ENCODE data around the gene OLFM4. TPM values are rescaled to one million over a fixed set of nuclear protein-coding genes. Genes with fewer than 3 reads are reported as not detected.

OLFM4 gene
- total RNA-seq, 2 experiments from 2014 or later, result not detected

DNA sequence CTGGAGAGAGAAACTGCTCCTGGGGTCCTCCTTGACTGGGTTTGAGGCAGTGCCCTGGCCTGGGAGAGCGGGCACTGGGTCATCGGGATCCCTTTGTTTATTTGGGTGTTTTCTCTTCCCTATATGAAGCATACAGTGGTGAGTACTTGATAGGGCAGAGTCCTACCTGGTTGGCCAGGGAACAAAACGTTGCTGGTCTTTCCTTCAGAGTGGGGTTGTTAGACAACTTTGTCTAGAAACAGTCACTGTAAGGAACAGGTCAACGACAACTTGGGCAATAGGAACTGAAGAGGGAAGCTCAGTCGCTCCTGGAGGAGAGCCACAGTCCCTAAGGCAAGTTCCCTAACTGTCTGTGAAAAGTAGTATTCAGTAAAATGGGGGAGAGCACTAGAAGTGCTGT is 550 bp upstream of the OLFM4 start:
- POLR2A ChIA-PET, result no interaction called here
- Mint-ChIP-seq H3K4me3 (no peak overlapping the region), H3K27ac (no peak overlapping the region), H3K36me3 (no peaks in the 10 kb centered on the region), H3K4me1 (no peaks in the 10 kb centered on the region), H3K27me3 (no peaks in the 10 kb centered on the region), H3K9me3 (no peaks in the 10 kb centered on the region)
- DNase-seq, result no peak
- no peak for ATAC-seq (ENCODE audit: low read depth)

DNA sequence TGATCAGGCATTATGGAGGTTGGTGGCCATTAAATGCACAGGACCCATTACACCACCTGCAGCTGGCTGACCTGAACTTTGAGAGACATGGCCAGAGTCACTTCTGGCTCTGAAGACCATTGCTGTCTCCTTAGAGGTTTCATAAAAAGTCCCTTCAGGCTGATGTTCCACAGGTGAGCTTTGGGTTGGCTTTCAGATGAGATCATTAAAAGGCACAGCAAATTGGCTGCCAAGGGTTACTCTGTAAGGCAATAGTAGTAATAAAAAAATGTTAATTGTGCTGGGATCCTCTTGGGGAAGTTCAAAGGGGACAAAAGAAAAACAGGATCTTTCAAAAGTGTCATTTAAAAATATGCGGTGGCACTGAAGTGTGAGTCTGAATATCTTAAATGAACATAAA is 4.2 kb downstream of the OLFM4 start:
- DNase-seq (no peak), ATAC-seq (ENCODE audit: low read depth) (no peak)
- Mint-ChIP-seq H3K4me3 (no peak overlapping the region), H3K36me3 (no peaks in the 10 kb centered on the region), H3K27me3 (peaks cover 3% of the 10 kb centered on the region), H3K9me3 (no peaks in the 10 kb centered on the region), H3K27ac (no peak overlapping the region), H3K4me1 (no peaks in the 10 kb centered on the region)
- POLR2A ChIA-PET, result no interaction called here

DNA sequence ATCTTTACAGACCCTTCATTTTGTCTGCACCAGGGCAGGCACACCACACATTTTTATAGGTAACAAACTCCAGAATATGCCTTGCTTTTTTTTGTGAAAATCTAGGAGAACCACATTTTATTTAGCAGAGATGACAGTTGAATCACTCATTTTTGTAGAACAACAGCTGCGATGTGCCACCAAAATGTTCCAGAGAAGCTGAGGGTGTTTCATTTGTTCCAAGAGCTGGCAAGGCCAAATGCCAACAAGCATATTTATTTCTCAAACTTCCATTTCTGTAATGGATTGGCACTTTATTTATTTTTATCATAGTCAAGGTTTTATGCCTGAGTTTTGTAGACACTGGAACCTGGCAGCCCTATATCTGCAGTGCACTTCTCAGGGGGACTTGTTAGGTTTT is 10.4 kb downstream of the OLFM4 start:
- POLR2A ChIA-PET, result no interaction called here
- DNase-seq, result no peak
- no peaks in the 10 kb centered on the region for H3K36me3 Mint-ChIP-seq

DNA sequence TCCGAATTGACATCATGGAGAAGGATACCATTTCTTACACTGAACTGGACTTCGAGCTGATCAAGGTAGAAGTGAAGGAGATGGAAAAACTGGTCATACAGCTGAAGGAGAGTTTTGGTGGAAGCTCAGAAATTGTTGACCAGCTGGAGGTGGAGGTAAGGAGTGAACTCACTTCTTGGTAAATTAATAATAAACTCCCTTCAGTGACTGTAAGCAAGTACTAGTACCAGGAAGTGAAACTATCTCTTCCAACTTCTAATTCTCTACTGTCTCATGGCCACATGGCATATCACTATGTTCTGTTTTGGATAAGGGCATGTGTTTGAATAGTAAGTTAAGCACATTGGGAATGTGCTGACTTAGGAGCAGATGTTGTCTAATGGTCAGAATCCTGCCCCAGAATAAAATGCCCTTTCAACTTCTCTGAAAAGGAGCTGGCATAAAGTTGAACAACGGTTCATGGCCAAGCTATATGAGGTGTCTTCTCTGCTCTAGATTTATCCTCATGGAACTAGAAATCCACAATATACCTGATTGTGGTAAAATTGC is 13.4 kb downstream of the OLFM4 start:
- Mint-ChIP-seq H3K36me3 (no peaks in the 10 kb centered on the region), H3K4me3 (no peak overlapping the region), H3K4me1 (no peaks in the 10 kb centered on the region), H3K27ac (no peak overlapping the region), H3K9me3 (no peaks in the 10 kb centered on the region), H3K27me3 (peaks cover 4% of the 10 kb centered on the region)
- no peak for ATAC-seq (ENCODE audit: low read depth)
- no peak for DNase-seq
- POLR2A ChIA-PET, result interaction anchor here (0.7 kb wide), 1 partner anchor 555 kb away, joined by 3 read pairs; no protein-coding TSS in a partner anchor

More for the DNA sequence above, 10.4 kb downstream of the OLFM4 start:
- H3K4me1 Mint-ChIP-seq, result no peaks in the 10 kb centered on the region
- no peaks in the 10 kb centered on the region for H3K9me3 Mint-ChIP-seq
- H3K27ac Mint-ChIP-seq, result no peak overlapping the region
- no peak overlapping the region for H3K4me3 Mint-ChIP-seq
- peaks cover 3% of the 10 kb centered on the region for H3K27me3 Mint-ChIP-seq
- ATAC-seq (ENCODE audit: low read depth), result no peak

DNA sequence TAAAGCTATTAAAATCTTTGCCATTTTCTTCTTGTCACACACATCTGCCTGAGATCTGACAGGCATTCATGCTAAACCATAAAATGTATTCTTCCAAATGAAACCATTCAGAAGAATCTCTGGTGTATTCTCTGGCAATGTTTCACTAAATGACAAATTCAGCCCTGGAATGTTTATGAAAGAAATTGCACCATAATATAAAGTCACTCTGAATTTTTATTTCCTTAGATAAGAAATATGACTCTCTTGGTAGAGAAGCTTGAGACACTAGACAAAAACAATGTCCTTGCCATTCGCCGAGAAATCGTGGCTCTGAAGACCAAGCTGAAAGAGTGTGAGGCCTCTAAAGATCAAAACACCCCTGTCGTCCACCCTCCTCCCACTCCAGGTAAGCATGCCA is 14.3 kb downstream of the OLFM4 start:
- Mint-ChIP-seq H3K4me1 (no peaks in the 10 kb centered on the region), H3K4me3 (no peak overlapping the region), H3K27ac (no peak overlapping the region), H3K36me3 (no peaks in the 10 kb centered on the region), H3K27me3 (peaks cover 4% of the 10 kb centered on the region), H3K9me3 (no peaks in the 10 kb centered on the region)
- ATAC-seq (ENCODE audit: low read depth) (no peak), DNase-seq (no peak)
- POLR2A ChIA-PET, result no interaction called here

DNA sequence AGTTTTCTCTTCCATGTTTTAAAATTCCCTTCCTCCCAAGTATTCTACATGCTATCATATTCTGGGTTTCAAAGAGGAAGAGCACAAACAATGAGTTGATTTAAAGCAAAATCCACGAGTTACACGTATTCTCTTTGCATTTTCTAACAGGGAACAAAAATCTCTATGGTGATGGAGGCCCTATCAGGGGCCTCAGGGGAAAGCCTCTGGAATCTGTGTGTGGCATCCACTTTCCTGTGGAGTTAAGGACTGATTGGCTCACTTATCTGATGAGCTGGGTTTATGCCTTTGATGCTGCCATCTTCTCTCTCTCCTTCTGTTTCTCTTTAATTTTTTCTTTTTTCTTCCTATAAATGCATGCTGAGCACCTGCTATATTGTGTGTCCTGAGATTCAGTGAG is 14.8 kb downstream of the OLFM4 start:
- POLR2A ChIA-PET, result no interaction called here
- Mint-ChIP-seq H3K27me3 (peaks cover 4% of the 10 kb centered on the region), H3K9me3 (no peaks in the 10 kb centered on the region), H3K27ac (no peak overlapping the region), H3K4me3 (no peak overlapping the region), H3K4me1 (no peaks in the 10 kb centered on the region), H3K36me3 (no peaks in the 10 kb centered on the region)
- ATAC-seq (ENCODE audit: low read depth), result no peak
- no peak for DNase-seq

DNA sequence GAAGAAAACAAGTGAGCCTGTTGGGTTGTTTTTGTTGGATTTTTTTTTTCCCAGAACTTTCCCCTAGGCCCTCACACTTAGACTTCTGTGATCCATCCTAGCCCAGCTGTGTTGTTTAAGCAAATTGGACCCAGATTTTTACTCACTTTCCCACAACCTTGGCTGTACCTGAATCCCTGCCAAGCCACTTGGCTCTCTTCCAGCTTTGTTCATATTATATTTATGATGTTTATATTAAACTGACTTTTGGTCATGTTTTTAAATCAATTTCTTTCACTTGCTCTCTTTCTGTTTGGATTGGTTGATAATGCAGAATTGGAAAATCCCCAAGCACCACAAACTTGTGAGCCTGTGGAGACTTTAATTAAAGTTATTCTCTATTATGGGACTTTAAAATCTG is 16.6 kb downstream of the OLFM4 start:
- DNase-seq, result no peak
- H3K27ac Mint-ChIP-seq, result no peak overlapping the region
- no peaks in the 10 kb centered on the region for H3K4me1 Mint-ChIP-seq
- POLR2A ChIA-PET, result no interaction called here
- peaks cover 4% of the 10 kb centered on the region for H3K27me3 Mint-ChIP-seq
- no peaks in the 10 kb centered on the region for H3K36me3 Mint-ChIP-seq
- H3K4me3 Mint-ChIP-seq, result no peak overlapping the region
- H3K9me3 Mint-ChIP-seq, result no peaks in the 10 kb centered on the region
- no peak for ATAC-seq (ENCODE audit: low read depth)

DNA sequence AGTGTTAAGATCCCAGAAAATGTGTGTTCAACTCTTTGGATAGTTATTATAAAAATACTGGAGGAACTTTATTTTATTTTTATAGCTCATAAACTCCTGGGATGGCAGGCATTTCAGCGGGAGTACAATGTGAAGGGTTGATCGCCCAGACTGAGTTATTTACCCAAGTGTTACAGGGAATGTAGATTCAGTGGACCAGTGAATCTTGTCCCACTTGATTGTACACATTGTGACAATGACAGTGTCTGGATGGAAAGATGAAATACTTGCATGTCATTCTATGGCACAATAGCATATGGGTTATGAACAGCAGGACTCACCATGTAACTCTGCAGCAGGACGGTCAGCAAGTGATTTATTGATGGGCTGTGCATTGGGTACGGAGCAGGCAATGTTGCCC is 20.3 kb downstream of the OLFM4 start:
- no peaks in the 10 kb centered on the region for H3K36me3 Mint-ChIP-seq
- ATAC-seq (ENCODE audit: low read depth), result no peak
- H3K27me3 Mint-ChIP-seq, result peaks cover 4% of the 10 kb centered on the region
- no peak overlapping the region for H3K27ac Mint-ChIP-seq
- DNase-seq, result no peak
- POLR2A ChIA-PET, result no interaction called here
- no peaks in the 10 kb centered on the region for H3K9me3 Mint-ChIP-seq
- no peaks in the 10 kb centered on the region for H3K4me1 Mint-ChIP-seq
- H3K4me3 Mint-ChIP-seq, result no peak overlapping the region

DNA sequence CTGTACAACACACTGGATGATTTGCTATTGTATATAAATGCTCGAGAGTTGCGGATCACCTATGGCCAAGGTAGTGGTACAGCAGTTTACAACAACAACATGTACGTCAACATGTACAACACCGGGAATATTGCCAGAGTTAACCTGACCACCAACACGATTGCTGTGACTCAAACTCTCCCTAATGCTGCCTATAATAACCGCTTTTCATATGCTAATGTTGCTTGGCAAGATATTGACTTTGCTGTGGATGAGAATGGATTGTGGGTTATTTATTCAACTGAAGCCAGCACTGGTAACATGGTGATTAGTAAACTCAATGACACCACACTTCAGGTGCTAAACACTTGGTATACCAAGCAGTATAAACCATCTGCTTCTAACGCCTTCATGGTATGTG is 21.5 kb downstream of the OLFM4 start:
- H3K27me3 Mint-ChIP-seq, result peaks cover 4% of the 10 kb centered on the region
- no peak for DNase-seq
- no peak overlapping the region for H3K27ac Mint-ChIP-seq
- no peak overlapping the region for H3K4me3 Mint-ChIP-seq
- no peaks in the 10 kb centered on the region for H3K36me3 Mint-ChIP-seq
- ATAC-seq (ENCODE audit: low read depth), result no peak
- no peaks in the 10 kb centered on the region for H3K4me1 Mint-ChIP-seq
- H3K9me3 Mint-ChIP-seq, result no peaks in the 10 kb centered on the region
- POLR2A ChIA-PET, result no interaction called here

DNA sequence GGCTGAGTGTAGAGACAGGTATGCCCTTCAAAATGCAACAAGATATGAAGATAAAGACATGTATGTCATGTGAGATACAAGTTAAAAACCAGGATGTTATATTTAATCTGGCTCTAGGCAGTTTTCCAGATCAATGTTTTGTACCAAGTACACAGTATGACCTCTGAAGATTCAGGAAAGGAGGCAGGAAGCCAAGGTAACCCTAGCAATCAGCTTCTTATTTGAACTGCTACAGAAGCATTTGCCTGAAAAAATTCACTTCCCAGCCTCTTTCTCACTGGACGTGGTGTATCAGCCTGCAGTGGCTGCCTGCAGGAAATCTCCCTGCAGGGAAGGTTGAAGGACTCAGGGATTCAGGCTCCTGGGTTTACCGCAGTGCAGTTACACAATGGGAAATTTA is 24.1 kb downstream of the OLFM4 start:
- Mint-ChIP-seq H3K4me3 (no peak overlapping the region), H3K36me3 (no peaks in the 10 kb centered on the region), H3K4me1 (no peaks in the 10 kb centered on the region), H3K27me3 (no peaks in the 10 kb centered on the region), H3K9me3 (no peaks in the 10 kb centered on the region), H3K27ac (no peak overlapping the region)
- DNase-seq, result no peak
- no peak for ATAC-seq (ENCODE audit: low read depth)
- POLR2A ChIA-PET, result no interaction called here

DNA sequence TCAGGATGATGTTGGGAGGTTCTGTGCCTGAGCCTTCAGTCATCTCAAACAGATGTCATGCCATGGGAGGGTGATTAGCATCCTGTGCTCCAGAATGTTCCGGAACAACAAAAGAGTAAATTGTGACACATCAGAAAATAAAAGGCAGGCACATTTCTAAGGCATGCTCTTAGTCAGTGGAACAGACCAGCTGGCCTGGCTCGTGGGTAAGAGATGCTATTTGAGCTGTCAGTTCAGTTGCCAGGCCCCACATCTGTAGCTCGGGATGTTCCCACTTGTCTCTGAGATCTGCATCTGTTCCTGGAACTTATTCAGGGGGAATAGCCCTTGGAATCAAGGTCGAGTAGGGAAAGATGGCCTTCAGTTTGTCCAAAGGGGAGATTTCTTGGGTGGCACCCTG is 26.0 kb downstream of the OLFM4 start:
- no peaks in the 10 kb centered on the region for H3K27me3 Mint-ChIP-seq
- no peak overlapping the region for H3K4me3 Mint-ChIP-seq
- no peaks in the 10 kb centered on the region for H3K4me1 Mint-ChIP-seq
- ATAC-seq (ENCODE audit: low read depth) (no peak), DNase-seq (no peak)
- H3K36me3 Mint-ChIP-seq, result no peaks in the 10 kb centered on the region
- POLR2A ChIA-PET, result no interaction called here
- H3K9me3 Mint-ChIP-seq, result no peaks in the 10 kb centered on the region
- H3K27ac Mint-ChIP-seq, result no peak overlapping the region

DNA sequence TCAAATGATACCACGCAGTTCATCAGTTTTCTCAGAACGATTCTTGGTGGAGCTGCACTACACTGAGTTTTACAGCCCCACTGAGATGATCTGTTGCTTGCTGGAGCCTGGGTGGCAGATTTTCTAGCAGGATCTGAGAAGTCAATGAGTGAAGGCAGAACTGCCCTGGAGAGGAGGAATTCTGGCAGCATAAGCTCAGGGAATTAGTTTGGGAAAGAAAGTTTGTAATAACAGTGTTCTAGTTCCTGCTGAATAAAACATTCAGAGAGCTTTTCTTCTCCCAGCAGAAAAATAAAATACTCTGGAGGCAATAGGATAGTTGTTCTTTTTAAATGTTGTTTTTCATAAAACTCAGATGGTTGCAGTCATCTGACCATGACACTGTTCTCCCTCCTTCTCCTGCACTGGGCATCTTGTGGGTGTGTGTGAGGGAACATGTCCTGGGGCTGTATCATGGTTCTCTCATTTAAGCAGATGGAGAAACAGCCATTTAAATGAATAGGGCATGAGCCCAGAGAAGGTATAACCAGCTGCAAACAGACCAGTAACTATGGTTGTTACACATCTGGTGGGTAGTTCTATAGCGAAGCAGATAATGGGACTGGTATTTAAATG is 29.6 kb downstream of the OLFM4 start:
- Mint-ChIP-seq H3K36me3 (no peaks in the 10 kb centered on the region), H3K4me1 (no peaks in the 10 kb centered on the region), H3K27ac (no peak overlapping the region), H3K27me3 (no peaks in the 10 kb centered on the region), H3K4me3 (no peak overlapping the region), H3K9me3 (no peaks in the 10 kb centered on the region)
- no peak for ATAC-seq (ENCODE audit: low read depth)
- POLR2A ChIA-PET, result no interaction called here
- DNase-seq, result no peak

DNA sequence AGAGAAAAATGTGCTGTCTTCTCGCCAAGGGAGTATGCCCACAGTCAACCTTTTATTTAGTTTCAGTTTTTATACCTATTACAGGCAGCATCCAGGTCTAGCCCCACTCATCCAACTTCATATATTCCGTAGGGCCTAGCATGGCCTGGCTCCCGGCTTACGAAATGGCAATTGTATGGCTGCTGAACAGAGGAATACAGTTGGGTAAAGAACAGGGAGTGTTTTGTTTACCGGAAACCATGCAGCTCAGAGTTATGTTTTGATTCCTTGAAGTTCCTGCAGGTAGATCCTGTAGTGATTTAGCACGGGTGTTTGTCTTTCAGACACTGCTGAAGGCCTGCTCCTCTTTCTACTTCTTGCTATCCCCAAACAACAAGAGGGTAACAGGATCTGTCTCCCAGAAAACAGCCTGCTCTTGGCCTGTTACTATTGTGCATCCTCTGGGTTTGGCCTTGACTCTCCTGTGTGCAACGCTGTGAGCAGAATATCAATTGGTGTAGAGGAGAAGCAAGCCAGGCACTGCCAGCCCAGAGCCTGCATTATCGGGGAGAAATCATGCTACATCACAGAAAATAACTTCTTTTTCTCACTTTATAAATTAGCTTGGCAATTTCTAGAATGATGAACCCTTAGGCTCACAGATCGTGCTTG is 32.4 kb downstream of the OLFM4 start:
- Mint-ChIP-seq H3K36me3 (no peaks in the 10 kb centered on the region), H3K9me3 (no peaks in the 10 kb centered on the region), H3K4me1 (no peaks in the 10 kb centered on the region), H3K4me3 (no peak overlapping the region), H3K27ac (no peak overlapping the region), H3K27me3 (no peaks in the 10 kb centered on the region)
- ATAC-seq (ENCODE audit: low read depth) (no peak), DNase-seq (no peak)
- POLR2A ChIA-PET, result no interaction called here

DNA sequence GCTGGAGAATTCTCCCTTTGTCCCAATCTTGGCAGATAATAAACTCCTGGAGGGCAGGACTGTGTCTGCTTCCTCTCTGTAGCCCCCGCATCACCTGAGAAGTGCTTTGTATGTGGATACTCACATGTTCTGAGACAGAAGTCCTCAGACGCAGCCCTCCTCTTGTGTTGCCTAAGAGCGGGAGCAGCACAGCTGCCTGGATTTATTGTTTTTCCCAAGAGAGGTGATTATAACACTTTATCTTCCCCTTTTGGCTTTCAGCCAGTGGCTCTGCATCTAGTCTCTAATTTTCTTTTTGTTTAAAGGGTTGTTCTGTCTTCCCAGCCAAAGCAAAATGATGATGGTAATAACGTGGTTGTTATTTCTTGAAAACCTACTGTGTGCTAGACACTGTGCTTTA is 36.1 kb downstream of the OLFM4 start:
- Mint-ChIP-seq H3K9me3 (no peaks in the 10 kb centered on the region), H3K27me3 (no peaks in the 10 kb centered on the region), H3K4me3 (no peak overlapping the region), H3K27ac (no peak overlapping the region), H3K4me1 (no peaks in the 10 kb centered on the region), H3K36me3 (no peaks in the 10 kb centered on the region)
- POLR2A ChIA-PET, result no interaction called here
- DNase-seq (no peak), ATAC-seq (ENCODE audit: low read depth) (no peak)
